Esophagus (tissue), 2 donors: ENCODE results near the gene TMEM63A. TPM values are rescaled to one million over a fixed set of nuclear protein-coding genes. Genes with fewer than 3 reads are reported as not detected.
"Not testable (repeated sequence)": the region's sequence is repeated elsewhere in the genome, so short reads cannot be mapped to it uniquely, and the experiment has no call there.

Source experiments
- H3K27ac ChIP-seq, 2 donors: one replicate each; pipeline ENCODE4 v1.5.1; 2013; ENCODE audit warnings: low read depth in 2 of 2, mild to moderate bottlenecking in 2 of 2, inconsistent platforms in 1 of 2, low read length in 1 of 2, moderate library complexity in 1 of 2
- H3K27me3 ChIP-seq, 2 donors: one replicate each; pipeline ENCODE4 v1.6.1; 2013; ENCODE audit warnings: low read length in 2 of 2, control low read depth in 1 of 2, mild to moderate bottlenecking in 1 of 2; ENCODE audit not compliant: insufficient read depth in 2 of 2, control insufficient read depth in 1 of 2
- H3K36me3 ChIP-seq, 2 donors: one replicate each; pipeline ENCODE4 v1.6.1; 2013; ENCODE audit warnings: low read length in 1 of 2; ENCODE audit not compliant: control insufficient read depth in 2 of 2, insufficient read depth in 2 of 2
- H3K4me1 ChIP-seq, 2 donors: one replicate each; pipeline ENCODE4 v1.6.1; 2013; ENCODE audit warnings: low read length in 1 of 2; ENCODE audit not compliant: control insufficient read depth in 2 of 2, insufficient read depth in 2 of 2
- H3K4me3 ChIP-seq, 2 donors: one replicate each; pipeline ENCODE4 v1.5.1; 2013; ENCODE audit warnings: low read length in 2 of 2, mild to moderate bottlenecking in 2 of 2, low read depth in 1 of 2, moderate library complexity in 1 of 2
- H3K9me3 ChIP-seq, 2 donors: one replicate each; pipeline ENCODE4 v1.6.1; 2013; ENCODE audit warnings: mild to moderate bottlenecking in 2 of 2, low read depth in 1 of 2, low read length in 1 of 2, moderate library complexity in 1 of 2; ENCODE audit not compliant: control insufficient read depth in 2 of 2, insufficient read depth in 1 of 2
- WGBS, 2 donors: extraction: QIAGEN DNeasy Blood & Tissue Kit; methylation state at CpG; one replicate each; pipeline ENCODE4 v1.1.7; 2013; 5-methylcytosine and 5-hydroxymethylcytosine counted together
- polyA plus RNA-seq, 2 donors: library from polyadenylated mRNA; stranded (reverse); fragments of 200-250 nt; gene quantifications; one replicate each; pipeline ENCODE4 v1.2.3, GENCODE V29; 2013
- donor health status: healthy with polysubstance abuse.
- donor health status: Bipolar disorder and iron deficiency.

The TMEM63A gene
- polyA plus RNA-seq, 2 donors = 11.2 to 34.9 TPM

DNA sequence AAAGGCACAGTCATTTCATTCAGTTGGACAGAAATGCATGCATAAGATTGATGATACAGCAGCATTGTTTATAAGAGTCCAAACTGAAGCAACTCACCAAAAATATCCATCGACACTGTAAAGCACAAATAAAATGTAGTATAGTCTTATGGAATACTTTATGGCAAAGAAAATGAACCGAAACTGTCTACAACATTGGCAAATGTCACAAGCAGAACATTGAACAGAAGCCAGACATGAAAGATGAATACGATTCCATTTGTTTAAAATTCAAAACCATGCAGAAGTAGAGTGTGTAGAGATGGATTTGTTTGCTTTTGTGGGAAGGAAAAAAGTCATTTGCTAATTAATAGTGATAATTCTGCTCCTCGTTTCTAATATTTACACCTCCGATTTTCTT lies 14.3 kb upstream of the TMEM63A start:
- H3K4me3 ChIP-seq = no peak overlapping the region

DNA sequence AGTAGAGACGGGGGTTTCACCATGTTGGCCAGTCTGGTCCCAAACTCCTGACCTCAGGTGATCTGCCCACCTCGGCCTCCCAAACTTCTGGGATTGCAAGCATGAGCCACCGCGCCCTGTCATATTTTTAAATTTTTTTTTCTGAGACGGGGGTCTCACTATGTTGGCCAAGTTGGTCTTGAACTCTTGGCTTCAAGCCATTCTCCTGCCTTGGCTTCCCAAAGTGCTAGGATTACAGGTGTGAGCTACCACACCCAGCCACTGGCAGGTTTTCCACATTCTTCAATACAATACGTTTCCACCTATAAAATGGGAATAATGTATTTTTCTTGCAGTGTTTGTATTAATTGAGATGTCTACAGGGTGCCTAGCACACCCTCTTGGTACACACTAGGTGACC lies 10.1 kb upstream of the TMEM63A start:
- no peak overlapping the region for H3K27ac ChIP-seq
- no peaks in the 10 kb centered on the region for H3K27me3 ChIP-seq
- H3K4me1 ChIP-seq = peaks cover 2% of the 10 kb centered on the region in 2 donors
- WGBS, 2 donors = 82 to 88% methylated on average over 6 of the region's 6 CpGs
- H3K36me3 ChIP-seq = no peaks in the 10 kb centered on the region
- no peak overlapping the region for H3K4me3 ChIP-seq
- no peaks in the 10 kb centered on the region for H3K9me3 ChIP-seq

More for the DNA sequence above, 14.3 kb upstream of the TMEM63A start:
- H3K9me3 ChIP-seq = no peaks in the 10 kb centered on the region
- WGBS, 2 donors = 50 to 57% methylated on average over 5 of the region's 5 CpGs
- H3K4me1 ChIP-seq = peaks cover 2 to 5% of the 10 kb centered on the region in 2 donors
- no peaks in the 10 kb centered on the region for H3K27me3 ChIP-seq
- no peaks in the 10 kb centered on the region for H3K36me3 ChIP-seq
- no peak overlapping the region for H3K27ac ChIP-seq

DNA sequence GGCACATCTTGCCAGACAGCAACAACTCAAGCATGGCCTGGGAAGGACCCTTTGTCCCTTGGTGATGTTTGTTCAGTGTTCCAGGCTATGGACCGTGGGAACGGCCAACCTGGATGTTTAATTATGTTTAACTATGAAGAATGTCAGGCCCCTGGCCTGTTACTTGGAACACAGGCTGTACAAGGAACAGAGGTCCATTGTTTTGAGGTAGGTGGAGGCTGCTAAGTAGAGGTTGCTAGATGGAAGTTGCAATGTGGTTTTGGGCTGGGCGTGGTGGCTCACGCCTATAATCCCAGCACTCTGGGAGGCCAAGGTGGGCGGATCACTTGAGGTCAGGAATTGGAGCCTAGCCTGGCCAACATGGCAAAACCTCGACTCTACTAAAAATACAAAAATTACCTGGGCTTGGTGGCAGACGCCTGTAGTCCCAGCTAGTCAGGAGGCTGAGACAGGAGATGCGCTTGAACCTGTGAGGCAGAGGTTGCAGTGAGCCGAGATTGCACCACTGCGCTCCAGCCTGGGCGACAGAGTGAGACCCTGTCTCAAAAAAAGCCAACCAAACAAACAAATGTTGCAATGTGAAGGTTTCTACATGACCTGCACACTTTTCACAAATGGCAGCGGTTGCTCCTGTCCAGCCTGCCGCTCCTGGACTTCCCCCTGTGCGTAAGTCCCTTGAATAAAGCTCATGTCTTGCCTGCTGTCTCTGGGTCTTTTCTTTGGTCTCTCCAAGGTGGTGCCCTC lies 9.2 kb upstream of the TMEM63A start:
- WGBS, 2 donors = 76 to 85% methylated on average over 14 of the region's 14 CpGs
- Histone ChIP-seq H3K4me1 (no peaks in the 10 kb centered on the region), H3K4me3 (no peak overlapping the region), H3K36me3 (no peaks in the 10 kb centered on the region), H3K27ac (no peak overlapping the region), H3K9me3 (no peaks in the 10 kb centered on the region), H3K27me3 (no peaks in the 10 kb centered on the region)

DNA sequence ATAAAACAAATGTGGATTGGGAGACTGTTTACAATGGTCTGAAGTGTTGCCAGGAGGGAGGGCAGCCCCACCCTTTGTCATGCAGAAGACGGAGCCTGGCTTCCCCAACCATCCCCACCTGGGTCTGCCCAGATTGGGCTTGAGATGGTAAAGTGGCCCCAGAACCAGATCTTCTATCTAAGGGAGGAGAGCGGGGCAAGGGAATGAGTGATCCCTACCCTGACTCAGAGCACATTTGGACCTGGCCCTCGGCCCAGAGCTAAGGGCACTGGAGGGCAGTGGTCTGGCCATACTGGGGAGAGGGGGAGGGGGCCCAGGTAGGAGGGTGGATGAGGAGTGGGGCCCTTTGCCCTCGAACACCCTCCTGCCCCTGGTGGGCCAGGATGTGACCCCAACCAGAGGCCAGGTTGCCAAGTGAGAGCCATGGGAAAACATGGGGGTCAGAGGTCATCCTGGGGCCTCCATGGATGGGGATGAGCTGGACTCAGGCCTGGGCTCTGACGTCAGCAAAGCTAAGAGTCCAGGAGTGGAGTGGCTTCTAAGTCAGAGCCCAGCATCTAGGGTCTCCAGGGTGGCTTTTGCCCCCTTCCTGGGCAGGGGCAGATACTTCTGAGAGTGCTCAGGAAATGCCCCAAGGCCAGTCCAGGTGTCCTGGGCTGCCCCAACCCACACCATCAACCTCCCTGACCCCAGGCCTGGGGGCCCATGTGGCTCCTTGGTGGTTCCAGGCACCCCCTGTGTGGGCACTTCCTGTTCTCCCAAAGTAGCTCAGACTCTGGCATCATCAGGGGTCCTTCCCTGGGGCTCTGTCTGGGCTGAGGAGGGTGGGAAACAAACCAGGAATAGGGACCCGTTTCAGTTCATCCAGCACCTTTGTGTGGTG lies 8.4 kb upstream of the TMEM63A start:
- Histone ChIP-seq H3K4me3 (no peak overlapping the region), H3K36me3 (no peaks in the 10 kb centered on the region), H3K27me3 (no peaks in the 10 kb centered on the region), H3K27ac (no peak overlapping the region), H3K4me1 (no peaks in the 10 kb centered on the region), H3K9me3 (no peaks in the 10 kb centered on the region)
- WGBS, 2 donors = 55 to 62% methylated on average over 6 of the region's 6 CpGs

DNA sequence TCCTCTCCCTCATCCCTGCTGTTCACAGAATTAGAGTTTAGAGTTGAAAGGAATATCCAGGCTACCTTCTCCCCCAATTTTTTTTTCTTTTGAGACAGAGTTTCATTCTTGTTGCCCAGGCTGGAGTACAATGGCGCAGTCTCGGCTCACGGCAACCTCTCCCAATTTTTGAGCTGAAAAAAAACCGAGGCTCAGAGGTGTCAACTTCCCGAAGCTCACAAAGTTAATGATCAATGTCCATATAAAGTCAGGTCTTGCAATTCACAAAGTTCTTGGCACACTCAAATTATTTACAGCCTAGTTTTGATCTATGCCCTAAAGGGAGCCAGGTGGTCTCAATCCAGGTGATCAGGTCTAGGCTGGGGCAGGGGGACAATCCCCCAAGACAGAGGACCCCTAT lies 7.6 kb upstream of the TMEM63A start:
- no peaks in the 10 kb centered on the region for H3K9me3 ChIP-seq
- no peaks in the 10 kb centered on the region for H3K4me1 ChIP-seq
- no peak overlapping the region for H3K4me3 ChIP-seq
- 78 to 91% methylated on average over 5 of the region's 5 CpGs for WGBS, 2 donors
- H3K27me3 ChIP-seq = no peaks in the 10 kb centered on the region
- no peaks in the 10 kb centered on the region for H3K36me3 ChIP-seq
- H3K27ac ChIP-seq = no peak overlapping the region

DNA sequence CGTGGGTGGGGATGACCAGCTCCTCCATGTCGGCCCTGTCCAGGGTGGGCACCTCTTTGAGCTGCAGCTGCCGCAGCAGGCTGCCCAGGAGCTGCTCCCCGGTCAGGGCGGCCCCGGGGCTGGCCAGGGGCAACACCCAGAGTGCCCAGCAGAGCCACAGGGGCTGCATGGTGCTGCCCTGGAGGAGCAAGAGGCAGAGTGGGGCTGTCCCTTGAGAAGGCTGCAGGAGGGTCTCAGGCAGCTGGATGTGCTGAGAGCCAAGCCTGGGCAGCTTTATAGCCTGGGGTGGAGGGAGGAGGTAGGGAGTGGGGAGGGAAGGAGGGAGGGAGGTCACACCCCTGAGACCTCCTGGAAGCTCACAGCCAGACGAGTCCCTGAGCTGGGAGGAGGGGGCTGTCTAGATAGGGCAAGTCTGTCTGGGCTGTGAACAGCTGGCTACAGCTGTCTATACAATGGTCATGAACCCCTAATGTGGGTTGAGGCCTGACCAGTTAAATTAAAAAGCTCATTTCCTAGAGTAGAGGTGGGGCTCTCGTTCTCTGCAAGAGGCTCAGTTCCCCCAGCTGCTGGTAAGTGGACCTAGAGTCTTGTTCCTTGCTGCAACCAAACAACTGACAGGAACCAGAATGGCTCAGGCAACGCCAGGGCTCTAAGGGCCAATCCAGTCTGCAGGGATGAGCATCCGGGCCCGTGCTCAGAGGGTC lies 6.9 kb upstream of the TMEM63A start, which contains the start of gene LEFTY1:
Gene LEFTY1, minus strand, starts transcription at position 249 of the 704 bp plus-strand sequence. Its CDS starts 80 bp downstream, at position 169.
- H3K36me3 ChIP-seq = no peaks in the 10 kb centered on the region
- no peaks in the 10 kb centered on the region for H3K9me3 ChIP-seq
- no peak within 1 kb of the TSS for H3K4me3 ChIP-seq
- H3K27me3 ChIP-seq = no peaks in the 10 kb centered on the region
- no peaks in the 10 kb centered on the region for H3K4me1 ChIP-seq
- WGBS, 2 donors = 74% methylated on average over 10 to 11 of the region's 11 CpGs
- no peak within 1 kb of the TSS for H3K27ac ChIP-seq

DNA sequence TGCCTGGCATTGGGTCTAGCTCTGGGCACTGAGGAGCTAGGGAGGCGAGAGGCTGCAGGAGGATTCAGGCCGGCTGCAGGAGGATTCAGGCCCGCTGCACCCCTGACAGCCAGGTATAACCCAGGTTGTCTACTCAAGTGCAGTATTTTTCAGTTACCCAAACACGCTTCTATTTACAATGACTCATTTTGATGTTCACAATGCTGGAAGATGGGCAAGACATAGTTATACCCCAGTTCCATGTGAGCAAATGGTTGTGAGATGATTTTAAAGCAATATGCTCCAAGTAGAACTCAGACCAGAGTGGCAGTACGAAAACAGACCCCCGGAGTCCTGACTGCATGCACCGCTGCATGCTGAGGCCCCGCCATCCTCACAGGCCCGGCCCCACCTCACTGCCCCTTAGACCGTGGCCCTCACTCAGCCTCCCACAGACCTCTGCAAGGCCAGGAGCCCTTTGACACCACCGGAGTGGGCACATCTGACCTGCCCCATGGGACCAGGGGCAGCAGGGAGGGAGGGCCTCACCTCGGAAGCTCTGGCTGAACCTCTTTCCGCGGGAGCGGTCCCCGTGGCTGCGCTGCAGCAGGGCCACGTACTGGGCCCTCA lies 6.2 kb upstream of the TMEM63A start:
- Histone ChIP-seq H3K4me3 (no peak overlapping the region), H3K27me3 (no peaks in the 10 kb centered on the region), H3K9me3 (no peaks in the 10 kb centered on the region), H3K27ac (no peak overlapping the region), H3K36me3 (no peaks in the 10 kb centered on the region), H3K4me1 (no peaks in the 10 kb centered on the region)
- 89 to 93% methylated on average over 18 of the region's 18 CpGs for WGBS, 2 donors

DNA sequence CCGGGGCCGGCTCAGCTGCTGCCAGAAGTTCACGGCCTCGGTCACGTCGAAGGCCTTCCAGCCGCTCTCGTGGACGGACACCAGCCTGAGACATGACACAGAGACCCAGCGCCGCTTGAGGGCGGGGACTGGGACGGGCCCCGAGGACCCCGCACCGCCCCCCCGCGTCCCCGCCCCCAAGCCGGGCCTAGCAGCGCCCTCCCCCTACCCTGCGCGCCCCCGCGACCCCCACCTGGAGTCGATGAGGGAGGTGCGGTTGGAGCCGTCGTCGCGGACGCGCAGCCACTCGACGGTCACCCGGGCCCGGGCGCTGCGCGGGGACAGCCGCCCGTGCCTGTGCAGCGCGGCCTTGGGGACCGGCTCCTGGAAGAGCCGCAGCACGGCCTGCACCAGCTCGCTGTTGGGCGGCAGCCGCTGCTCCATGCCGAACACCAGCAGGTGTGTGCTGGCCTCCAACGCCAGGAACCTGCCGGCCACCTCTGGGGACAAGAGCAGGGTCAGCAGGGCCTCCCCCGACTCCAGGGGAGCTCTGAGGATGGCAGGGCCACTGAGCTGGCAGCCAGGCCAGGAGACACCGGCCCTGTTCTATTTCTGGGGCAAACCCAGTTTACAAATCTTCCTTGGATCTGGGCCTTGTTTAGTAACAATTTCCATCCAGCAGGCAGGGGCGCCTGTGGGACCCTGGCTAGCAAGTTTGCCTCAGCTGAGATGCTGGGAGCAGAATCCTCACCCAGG lies 5.5 kb upstream of the TMEM63A start:
- H3K27me3 ChIP-seq, H3K27ac ChIP-seq, H3K9me3 ChIP-seq, H3K4me3 ChIP-seq, H3K4me1 ChIP-seq, H3K36me3 ChIP-seq: not testable (repeated sequence)
- WGBS, 2 donors = 37 to 38% methylated on average over 17 to 51 of the region's 56 CpGs

DNA sequence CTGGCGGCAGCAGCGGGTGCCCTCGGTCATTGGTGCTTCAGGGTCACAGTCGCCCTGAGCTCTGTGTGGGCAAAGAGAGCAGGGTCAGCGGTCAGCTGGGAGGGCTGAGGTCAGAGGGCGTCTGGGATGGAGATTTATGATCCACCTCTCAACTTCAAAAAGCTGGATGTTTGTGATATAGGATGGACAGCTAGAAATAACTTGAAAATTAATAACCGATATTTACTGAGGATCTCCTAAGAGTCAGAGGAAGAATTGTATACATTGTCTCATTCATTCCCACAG lies 4.8 kb upstream of the TMEM63A start:
- Histone ChIP-seq H3K4me3 (no peak overlapping the region), H3K36me3 (no peaks in the 10 kb centered on the region), H3K4me1 (no peaks in the 10 kb centered on the region), H3K27me3 (no peaks in the 10 kb centered on the region), H3K9me3 (no peaks in the 10 kb centered on the region), H3K27ac (no peak overlapping the region)
- WGBS, 2 donors = 94 to 95% methylated on average over 6 to 7 of the region's 7 CpGs
